GM23248 (cell line): ENCODE results near the gene NUP50. TPM values are rescaled to one million over a fixed set of nuclear protein-coding genes. Genes with fewer than 3 reads are reported as not detected.

Experiments
- DNase-seq: peaks from one replicate; pipeline ENCODE4 v3.0.0-alpha.2; 2015
- H2AFZ ChIP-seq: fragments of 200-600 bp; sonication (generic); 2 replicates; pipeline ENCODE4 v1.6.1; 2016; ENCODE audit warnings: antibody characterized with exemption
- H3F3A ChIP-seq: fragments of 200-600 bp; sonication (generic); 2 replicates; pipeline ENCODE4 v1.6.1; 2016; ENCODE audit warnings: mild to moderate bottlenecking, antibody characterized with exemption, mixed run types; ENCODE audit not compliant: insufficient read depth
- H3K27ac ChIP-seq: fragments of 200-600 bp; sonication (generic); 2 replicates; pipeline ENCODE4 v1.5.1; 2016; ENCODE audit warnings: mild to moderate bottlenecking
- H3K27me3 ChIP-seq: fragments of 200-600 bp; sonication (generic); replicated peaks from 2 replicates; pipeline ENCODE4 v1.6.1; 2016; ENCODE audit warnings: mild to moderate bottlenecking; ENCODE audit not compliant: insufficient read depth
- H3K36me3 ChIP-seq: fragments of 200-600 bp; sonication (generic); 2 replicates; pipeline ENCODE4 v1.6.1; 2016; ENCODE audit warnings: low read depth, mild to moderate bottlenecking
- H3K4me1 ChIP-seq: fragments of 200-600 bp; sonication (generic); 2 replicates; pipeline ENCODE4 v1.6.1; 2016; ENCODE audit warnings: mild to moderate bottlenecking; ENCODE audit not compliant: insufficient read depth
- H3K4me2 ChIP-seq: fragments of 200-600 bp; sonication (generic); one replicate; pipeline ENCODE4 v1.6.1; 2016; ENCODE audit warnings: mild to moderate bottlenecking; ENCODE audit not compliant: unreplicated experiment
- H3K4me3 ChIP-seq: fragments of 200-600 bp; sonication (generic); 2 replicates; pipeline ENCODE4 v1.5.1; 2016; ENCODE audit warnings: mild to moderate bottlenecking
- H3K79me2 ChIP-seq: fragments of 200-600 bp; sonication (generic); 2 replicates; pipeline ENCODE4 v1.6.1; 2016; ENCODE audit warnings: mild to moderate bottlenecking; ENCODE audit not compliant: insufficient read depth
- H3K9ac ChIP-seq: fragments of 200-600 bp; sonication (generic); 2 replicates; pipeline ENCODE4 v1.6.1; 2016; ENCODE audit warnings: mild to moderate bottlenecking
- H3K9me2 ChIP-seq: fragments of 200-600 bp; sonication (generic); 2 replicates; pipeline ENCODE4 v1.6.1; 2016; ENCODE audit warnings: mixed run types, mild to moderate bottlenecking, moderate library complexity; ENCODE audit not compliant: insufficient read depth
- H3K9me3 ChIP-seq: fragments of 200-600 bp; sonication (generic); one replicate; pipeline ENCODE4 v1.6.1; 2017; ENCODE audit warnings: low read depth
- H4K20me1 ChIP-seq: fragments of 200-600 bp; sonication (generic); 2 replicates; pipeline ENCODE4 v1.6.0; 2016; ENCODE audit not compliant: insufficient read depth
- EZH2 ChIP-seq: fragments of 200-600 bp; sonication (generic); IDR thresholded peaks from 2 replicates; pipeline ENCODE4 v1.6.1; 2018; ENCODE audit warnings: antibody characterized with exemption, mild to moderate bottlenecking; ENCODE audit not compliant: insufficient read depth, poor library complexity, severe bottlenecking
- EZH2phosphoT487 ChIP-seq: fragments of 200-600 bp; sonication (generic); IDR thresholded peaks from 2 replicates; pipeline ENCODE4 v1.6.1; 2018; ENCODE audit warnings: antibody characterized with exemption, moderate library complexity, mild to moderate bottlenecking, low read depth; ENCODE audit not compliant: insufficient read depth
- WGBS, 2 experiments: methylation state at CpG; one replicate each; pipeline ENCODE4 v1.1.6; 2015 to 2017; ENCODE audit warnings: low lambda C conversion rate in 2 of 2, low coverage in 1 of 2; ENCODE audit errors: missing lambda C conversion rate in 2 of 2; 5-methylcytosine and 5-hydroxymethylcytosine counted together
- in situ Hi-C: fragments of 300-500 bp; cut with MboI; formaldehyde crosslinking; loops from 2 replicates; pipeline ENCODE4 v1.15.0; 2020
- polyA plus RNA-seq: library from polyadenylated mRNA; unstranded; fragments of >200 nt; fragmentation: Nextera tagmentation; extraction: Ambion mirVana; gene quantifications from 2 replicates; pipeline ENCODE4 v1.2.1, GENCODE V29; 2016
- total RNA-seq: library from RNA; depleted of rRNA; stranded (reverse); fragments of >200 nt; shearing (Covaris generic); gene quantifications from 2 replicates; pipeline ENCODE4 v1.2.3, GENCODE V29; 2014

Gene NUP50
- total and polyA plus RNA-seq, 2 experiments from 2014 or later: 22.3 to 30.8 TPM

GRCh38 chr22:45196926-45197605 lies 33.3 kb downstream of the NUP50 start:
- WGBS, 2 experiments: 90 to 94% methylated on average over 16 to 32 of the region's 34 CpGs
- Histone ChIP-seq H3K9me3 (no peaks in the 10 kb centered on the region), H3K4me2 (no peak overlapping the region), H3K79me2 (no peaks in the 10 kb centered on the region), H4K20me1 (no peaks in the 10 kb centered on the region), H3K9ac (no peak overlapping the region), H3K27ac (no peak overlapping the region), H3K4me1 (no peaks in the 10 kb centered on the region), H3K27me3 (no peaks in the 10 kb centered on the region), H3K36me3 (no peaks in the 10 kb centered on the region; the same call in 1 of the 2 replicates), H2AFZ (no peak overlapping the region), H3K9me2 (no peaks in the 10 kb centered on the region), H3K4me3 (no peak overlapping the region), H3F3A (no peaks in the 10 kb centered on the region)
- TF ChIP-seq EZH2 (no peak), EZH2phosphoT487 (no peak)
- in situ Hi-C loops: no loop called here
- DNase-seq: no peak

- Histone ChIP-seq H3K4me1 (no peaks in the 10 kb centered on the region), H3K9me2 (no peaks in the 10 kb centered on the region), H3K27ac (no peak overlapping the region), H3K9me3 (no peaks in the 10 kb centered on the region), H3K4me2 (no peak overlapping the region), H2AFZ (no peak overlapping the region), H3K4me3 (no peak overlapping the region), H3K79me2 (no peaks in the 10 kb centered on the region), H3K27me3 (no peaks in the 10 kb centered on the region), H4K20me1 (no peaks in the 10 kb centered on the region), H3F3A (no peaks in the 10 kb centered on the region), H3K36me3 (no peaks in the 10 kb centered on the region; the same call in 1 of the 2 replicates), H3K9ac (no peak overlapping the region)
- WGBS, 2 experiments: 87 to 89% methylated on average over 27 to 28 of the region's 28 CpGs
- in situ Hi-C loops: no loop called here
- no peak for TF ChIP-seq EZH2phosphoT487
- no peak for TF ChIP-seq EZH2
- no peak for DNase-seq
Measured at GRCh38 chr22:45197606-45198462, 34.1 kb downstream of the NUP50 start.

GRCh38 chr22:45198463-45198795 lies 34.7 kb downstream of the NUP50 start:
- 75 to 92% methylated on average over 6 to 9 of the region's 9 CpGs for WGBS, 2 experiments
- H3F3A ChIP-seq: no peaks in the 10 kb centered on the region
- no peak overlapping the region for H3K4me3 ChIP-seq
- no peaks in the 10 kb centered on the region for H3K9me2 ChIP-seq
- in situ Hi-C loops: no loop called here
- no peak overlapping the region for H3K4me2 ChIP-seq
- H3K4me1 ChIP-seq: no peaks in the 10 kb centered on the region
- no peaks in the 10 kb centered on the region; the same call in 1 of the 2 replicates for H3K36me3 ChIP-seq
- TF ChIP-seq EZH2phosphoT487 (no peak), EZH2 (no peak)
- H3K27me3 ChIP-seq: no peaks in the 10 kb centered on the region
- no peak overlapping the region for H3K27ac ChIP-seq
- no peak overlapping the region for H2AFZ ChIP-seq
- no peak overlapping the region for H3K9ac ChIP-seq
- no peaks in the 10 kb centered on the region for H3K79me2 ChIP-seq
- no peaks in the 10 kb centered on the region for H3K9me3 ChIP-seq
- DNase-seq: no peak
- H4K20me1 ChIP-seq: no peaks in the 10 kb centered on the region

- Histone ChIP-seq H3K4me2 (no peak overlapping the region), H3K27ac (no peak overlapping the region), H4K20me1 (no peaks in the 10 kb centered on the region), H3K27me3 (no peaks in the 10 kb centered on the region), H3F3A (no peaks in the 10 kb centered on the region), H3K4me1 (no peaks in the 10 kb centered on the region), H3K9me2 (no peaks in the 10 kb centered on the region), H3K9me3 (no peaks in the 10 kb centered on the region), H3K79me2 (no peaks in the 10 kb centered on the region), H3K4me3 (no peak overlapping the region), H2AFZ (no peak overlapping the region), H3K36me3 (no peaks in the 10 kb centered on the region; the same call in 1 of the 2 replicates), H3K9ac (no peak overlapping the region)
- in situ Hi-C loops: no loop called here
- 94 to 95% methylated on average over 13 to 16 of the region's 16 CpGs for WGBS, 2 experiments
- DNase-seq: no peak
- no peak for TF ChIP-seq EZH2
Measured at GRCh38 chr22:45199723-45200122, 36.0 kb downstream of the NUP50 start.
